Mesenchymal stem cell (in vitro differentiated cells and primary cell): ENCODE measurements around the gene KDM4F.

ENCODE experiments used
- DNase-seq: peaks from one replicate; pipeline ENCODE4 v3.0.0-alpha.2; 2013
- H2AFZ ChIP-seq: one replicate; pipeline ENCODE4 v1.6.1; 2013; ENCODE audit warnings: low read depth, mild to moderate bottlenecking, control low read depth, inconsistent platforms, low read length, moderate library complexity
- H2AK5ac ChIP-seq: 2 replicates; pipeline ENCODE4 v1.6.1; 2013; ENCODE audit warnings: low read length, moderate library complexity, mild to moderate bottlenecking, inconsistent platforms; ENCODE audit not compliant: severe bottlenecking
- H2BK120ac ChIP-seq: one replicate; pipeline ENCODE4 v1.6.1; 2013; ENCODE audit warnings: low read depth, mild to moderate bottlenecking, inconsistent platforms, low read length, moderate library complexity
- H2BK12ac ChIP-seq, 2 experiments: one replicate each; pipeline ENCODE4 v1.6.1; 2013; ENCODE audit warnings: inconsistent platforms in 2 of 2, low read length in 2 of 2, mild to moderate bottlenecking in 2 of 2, moderate library complexity in 2 of 2, control low read depth in 1 of 2
- H2BK15ac ChIP-seq: one replicate; pipeline ENCODE4 v1.6.1; 2013; ENCODE audit warnings: mild to moderate bottlenecking, low read depth, inconsistent platforms; ENCODE audit not compliant: poor library complexity, severe bottlenecking
- H2BK5ac ChIP-seq: 2 replicates; pipeline ENCODE4 v1.6.1; 2013; ENCODE audit warnings: low read depth, mild to moderate bottlenecking, low read length, control low read depth, inconsistent platforms; ENCODE audit not compliant: poor library complexity, severe bottlenecking
- H3K14ac ChIP-seq, 2 experiments: one replicate each; pipeline ENCODE4 v1.6.1; 2013; ENCODE audit warnings: inconsistent platforms in 2 of 2, low read length in 2 of 2, control low read depth in 1 of 2, mild to moderate bottlenecking in 1 of 2, moderate library complexity in 1 of 2
- H3K18ac ChIP-seq, 2 experiments: one replicate each; pipeline ENCODE4 v1.6.1; 2013; ENCODE audit warnings: inconsistent platforms in 2 of 2, low read length in 2 of 2, control low read depth in 1 of 2, low read depth in 1 of 2, mild to moderate bottlenecking in 1 of 2
- H3K23ac ChIP-seq, 2 experiments: one replicate each; pipeline ENCODE4 v1.6.1; 2013; ENCODE audit warnings: inconsistent platforms in 2 of 2, low read length in 2 of 2, mild to moderate bottlenecking in 2 of 2, moderate library complexity in 2 of 2, control low read depth in 1 of 2
- H3K27ac ChIP-seq: 2 replicates; pipeline ENCODE4 v1.5.1; 2013; ENCODE audit warnings: mild to moderate bottlenecking, moderate library complexity, low read length, control low read depth, inconsistent platforms; ENCODE audit not compliant: poor library complexity, severe bottlenecking
- H3K27me3 ChIP-seq, 2 experiments: 2 replicates each; pipeline versions ENCODE4 v1.6.1 to v1.7.0; 2013; ENCODE audit warnings: low read length in 2 of 2, mild to moderate bottlenecking in 2 of 2, moderate library complexity in 2 of 2, control low read depth in 1 of 2, inconsistent platforms in 1 of 2; ENCODE audit not compliant: control insufficient read depth in 1 of 2, insufficient read depth in 1 of 2
- H3K36me3 ChIP-seq, 2 experiments: 2 replicates each; pipeline versions ENCODE4 v1.6.1 to v1.7.0; 2013; ENCODE audit warnings: low read length in 2 of 2, control low read depth in 1 of 2, inconsistent platforms in 1 of 2, low read depth in 1 of 2, mild to moderate bottlenecking in 1 of 2; ENCODE audit not compliant: insufficient read depth in 2 of 2, control insufficient read depth in 1 of 2
- H3K4ac ChIP-seq, 2 experiments: one replicate each; pipeline ENCODE4 v1.6.1; 2013; ENCODE audit warnings: inconsistent platforms in 2 of 2, low read length in 2 of 2, mild to moderate bottlenecking in 2 of 2, moderate library complexity in 2 of 2, control low read depth in 1 of 2, low read depth in 1 of 2
- H3K4me1 ChIP-seq: 2 replicates; pipeline ENCODE4 v1.6.1; 2013; ENCODE audit warnings: low read depth, low read length, control low read depth; ENCODE audit not compliant: control insufficient read depth, insufficient read depth
- H3K4me2 ChIP-seq: 2 replicates; pipeline ENCODE4 v1.6.1; 2013; ENCODE audit warnings: low read length, mild to moderate bottlenecking, inconsistent platforms; ENCODE audit not compliant: poor library complexity, severe bottlenecking
- H3K4me3 ChIP-seq, 2 experiments: 2 replicates each; pipeline versions ENCODE4 v1.5.1 to v1.7.0; 2013; ENCODE audit warnings: low read length in 2 of 2, mild to moderate bottlenecking in 2 of 2, control low read depth in 1 of 2, low read depth in 1 of 2; ENCODE audit not compliant: insufficient read depth in 1 of 2
- H3K79me1 ChIP-seq: replicated peaks from 2 replicates; pipeline ENCODE4 v1.6.1; 2013; ENCODE audit warnings: mild to moderate bottlenecking, control low read depth, low read length, inconsistent platforms; ENCODE audit not compliant: poor library complexity, severe bottlenecking
- H3K9ac ChIP-seq: 2 replicates; pipeline ENCODE4 v1.7.0; 2013; ENCODE audit warnings: mild to moderate bottlenecking, low read length, moderate library complexity
- H3K9me3 ChIP-seq: 2 replicates; pipeline ENCODE4 v1.7.0; 2013; ENCODE audit warnings: mild to moderate bottlenecking, low read length; ENCODE audit not compliant: control insufficient read depth
- H4K8ac ChIP-seq: one replicate; pipeline ENCODE4 v1.6.1; 2013; ENCODE audit warnings: inconsistent platforms, mild to moderate bottlenecking, low read length, moderate library complexity
- H4K91ac ChIP-seq: one replicate; pipeline ENCODE4 v1.6.1; 2013; ENCODE audit warnings: mild to moderate bottlenecking, low read length, inconsistent platforms
- WGBS: methylation state at CpG from one replicate; pipeline ENCODE4 v1.1.7; 2013; ENCODE audit warnings: mixed read lengths; 5-methylcytosine and 5-hydroxymethylcytosine counted together

KDM4F gene

GRCh38 chr11:95091663-95092180, 42.5 kb downstream of the KDM4F start:
- no peak for DNase-seq
- H3K9ac ChIP-seq: no peak overlapping the region

GRCh38 chr11:95092549-95093324, 43.5 kb downstream of the KDM4F start:
- no peak overlapping the region for H2BK5ac ChIP-seq
- H2AFZ ChIP-seq: no peak overlapping the region
- no peaks in the 10 kb centered on the region for H3K36me3 ChIP-seq
- peak overlapping the region; percentile 28 to 91 for H2BK12ac ChIP-seq
- peak overlapping the region in 1 of 2 experiments; percentile 84 for H3K4ac ChIP-seq
- no peaks in the 10 kb centered on the region for H3K27me3 ChIP-seq
- no peak overlapping the region for H3K4me2 ChIP-seq
- peaks cover 7% of the 10 kb centered on the region for H3K79me1 ChIP-seq
- H3K9me3 ChIP-seq: no peaks in the 10 kb centered on the region
- no peak overlapping the region for H2BK120ac ChIP-seq
- peaks cover 13% of the 10 kb centered on the region for H3K4me1 ChIP-seq
- H3K23ac ChIP-seq: no peak overlapping the region
- H4K8ac ChIP-seq: peak overlapping the region; percentile 52
- H3K4me3 ChIP-seq: no peak overlapping the region
- no peak overlapping the region for H2BK15ac ChIP-seq
- H4K91ac ChIP-seq: peak overlapping the region; percentile 34
- H3K14ac ChIP-seq: peak overlapping the region in 1 of 2 experiments; percentile 30
- WGBS: 5% methylated on average over 3 of the region's 5 CpGs
- H3K18ac ChIP-seq: peak overlapping the region; percentile 48 to 80
- DNase-seq: peak; percentile 86
- no peak overlapping the region for H2AK5ac ChIP-seq
- H3K27ac ChIP-seq: peak overlapping the region; percentile 33
- H3K9ac ChIP-seq: peak overlapping the region; percentile 3

More at GRCh38 chr11:95091663-95092180, 42.5 kb downstream of the KDM4F start:
- Histone ChIP-seq H3K36me3 (no peaks in the 10 kb centered on the region), H3K9me3 (no peaks in the 10 kb centered on the region), H2BK12ac (no peak overlapping the region), H2AK5ac (no peak overlapping the region), H4K91ac (no peak overlapping the region), H2BK15ac (no peak overlapping the region), H2BK120ac (no peak overlapping the region), H3K4ac (peak overlapping the region in 1 of 2 experiments; percentile 41), H3K4me3 (peak overlapping the region in 1 of 2 experiments; percentile 86), H2BK5ac (no peak overlapping the region), H3K4me2 (no peak overlapping the region), H3K18ac (peak overlapping the region in 1 of 2 experiments; percentile 18), H3K23ac (no peak overlapping the region), H2AFZ (no peak overlapping the region), H3K27ac (no peak overlapping the region), H3K14ac (no peak overlapping the region), H4K8ac (no peak overlapping the region), H3K4me1 (peaks cover 13% of the 10 kb centered on the region), H3K79me1 (peaks cover 4% of the 10 kb centered on the region), H3K27me3 (no peaks in the 10 kb centered on the region)

DNA sequence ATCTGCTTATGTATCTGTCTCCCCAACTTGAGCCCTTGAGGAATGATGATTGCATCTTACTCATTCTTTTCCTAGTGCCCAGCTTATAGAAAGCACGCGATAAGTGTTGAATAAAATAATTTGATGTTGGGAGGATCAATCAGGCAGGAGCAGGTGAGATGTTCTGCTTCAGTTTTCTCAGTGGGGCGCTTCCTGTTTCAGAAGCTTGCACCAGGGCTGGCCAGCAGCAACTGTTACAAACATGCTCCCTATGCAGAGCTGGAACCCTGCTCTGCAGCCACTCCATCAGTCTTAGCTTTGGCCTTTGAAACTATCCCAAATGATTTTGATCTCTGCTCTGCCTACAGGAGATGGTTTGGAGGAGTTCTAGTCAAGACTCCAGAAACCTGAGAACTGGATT, 44.3 kb downstream of the KDM4F start:
- Histone ChIP-seq H3K18ac (no peak overlapping the region), H4K8ac (no peak overlapping the region), H3K14ac (no peak overlapping the region), H3K4ac (no peak overlapping the region), H3K9me3 (no peaks in the 10 kb centered on the region), H2AFZ (no peak overlapping the region), H3K36me3 (no peaks in the 10 kb centered on the region), H2BK5ac (no peak overlapping the region), H2BK15ac (no peak overlapping the region), H2BK120ac (no peak overlapping the region), H3K27ac (no peak overlapping the region), H2AK5ac (no peak overlapping the region), H3K4me3 (no peak overlapping the region), H3K23ac (no peak overlapping the region), H3K27me3 (no peaks in the 10 kb centered on the region), H3K79me1 (peaks cover 7% of the 10 kb centered on the region), H2BK12ac (no peak overlapping the region), H4K91ac (no peak overlapping the region), H3K4me1 (peaks cover 13% of the 10 kb centered on the region), H3K9ac (peak overlapping the region; percentile 3), H3K4me2 (no peak overlapping the region)
- no peak for DNase-seq
- WGBS: 100% methylated on average over 3 of the region's 3 CpGs

- peak overlapping the region in 1 of 2 experiments; percentile 17 for H3K4me3 ChIP-seq
- H3K9ac ChIP-seq: peak overlapping the region; percentile 72
- no peaks in the 10 kb centered on the region for H3K27me3 ChIP-seq
- H2BK5ac ChIP-seq: no peak overlapping the region
- DNase-seq: peak; percentile 45
- H3K79me1 ChIP-seq: peaks cover 5% of the 10 kb centered on the region
- H3K4ac ChIP-seq: no peak overlapping the region
- H3K14ac ChIP-seq: no peak overlapping the region
- no peak overlapping the region for H2AK5ac ChIP-seq
- H3K9me3 ChIP-seq: no peaks in the 10 kb centered on the region
- no peak overlapping the region for H3K18ac ChIP-seq
- H3K4me1 ChIP-seq: peaks cover 9% of the 10 kb centered on the region
- no peak overlapping the region for H2BK15ac ChIP-seq
- H2BK120ac ChIP-seq: no peak overlapping the region
- no peak overlapping the region for H3K23ac ChIP-seq
- H4K8ac ChIP-seq: no peak overlapping the region
- WGBS: 64% methylated on average over 2 of the region's 4 CpGs
- no peak overlapping the region for H4K91ac ChIP-seq
- no peak overlapping the region for H3K4me2 ChIP-seq
- H3K36me3 ChIP-seq: no peaks in the 10 kb centered on the region
- H2AFZ ChIP-seq: no peak overlapping the region
- H3K27ac ChIP-seq: no peak overlapping the region
- no peak overlapping the region for H2BK12ac ChIP-seq
Observed at GRCh38 chr11:95095858-95096587, 46.8 kb downstream of the KDM4F start.
